Frontal cortex (tissue), 4 donors: ENCODE data around the gene SH3RF3. TPM values are rescaled to one million over a fixed set of nuclear protein-coding genes. Genes with fewer than 3 reads are reported as not detected.

Experiments used
- DNase-seq, 2 donors: peaks; one replicate each; pipeline ENCODE4 v3.0.0; 2012; ENCODE audit warnings: low spot score in 2 of 2
- FAIRE-seq: peaks from 2 replicates; lab custom pipeline; 2012; peaks lifted over from hg19 to GRCh38; lab: Jason Lieb, UNC
- total RNA-seq: library from RNA; depleted of rRNA; stranded (reverse); fragments of >200 nt; gene quantifications from one replicate; pipeline ENCODE4 v1.2.3, GENCODE V29; 2014
- donor health status: control.
- donor health status: control.
- donor health status: control.

SH3RF3 gene
- total RNA-seq, 1 donor from 2014 or later: 9.0 TPM

- DNase-seq (no peak), FAIRE-seq (no peak)
These were observed 384.2 kb downstream of the SH3RF3 start for GRCh38 chr2:109513230-109513629.

GRCh38 chr2:109513749-109514588, 385.0 kb downstream of the SH3RF3 start:
- FAIRE-seq: no peak
- no peak for DNase-seq

DNA sequence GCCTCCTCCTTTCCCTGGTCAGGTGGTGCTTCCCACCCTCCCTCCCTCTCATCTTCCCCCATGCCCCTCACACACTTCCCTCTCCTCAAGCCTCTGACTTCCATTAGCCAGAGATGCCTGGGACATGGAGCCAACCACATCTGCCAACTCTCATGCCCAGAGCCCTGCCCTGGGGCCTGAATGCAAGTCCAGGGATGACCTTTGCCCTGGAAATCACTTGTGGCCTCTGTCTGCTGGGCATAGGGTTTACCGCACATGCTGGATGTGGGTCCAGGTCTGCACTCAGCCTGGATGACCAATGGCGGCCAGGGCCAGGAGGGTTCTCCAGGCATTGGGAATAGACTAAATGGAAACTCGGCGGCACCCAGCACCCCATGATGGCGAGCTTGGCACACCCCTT, 385.9 kb downstream of the SH3RF3 start:
- DNase-seq (no peak), FAIRE-seq (no peak)

DNA sequence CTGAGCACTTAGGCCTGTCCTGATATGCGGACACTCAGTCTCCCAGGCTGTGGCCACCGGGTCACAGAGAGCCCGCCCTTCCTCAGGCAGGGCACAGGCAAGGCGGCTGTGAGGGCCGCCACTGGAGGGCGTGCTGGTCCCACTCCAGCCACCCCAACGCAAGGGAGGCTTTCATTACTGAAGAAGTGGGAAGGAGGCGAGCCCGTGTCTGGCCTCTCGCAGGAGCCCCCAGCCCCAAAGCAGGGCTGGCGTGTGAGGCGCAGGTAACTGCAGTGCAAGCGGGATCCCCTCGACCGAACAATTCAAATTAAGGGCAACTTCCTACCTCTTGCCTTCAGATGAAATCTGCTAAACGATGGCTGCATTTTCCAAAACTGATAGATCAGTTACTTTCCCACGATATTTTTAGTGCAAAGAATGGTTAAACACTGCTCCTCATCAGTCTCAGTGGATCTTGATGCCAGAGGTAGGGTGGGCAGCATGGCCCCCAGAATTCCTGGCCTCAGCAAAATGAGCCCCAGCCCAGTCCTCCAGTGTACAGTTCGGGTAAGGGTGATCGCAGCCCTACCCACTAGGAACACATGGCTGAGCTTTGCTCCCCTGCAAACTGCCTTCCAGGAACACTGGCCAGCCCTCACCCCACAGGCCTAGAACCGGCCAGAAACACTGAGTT, 387.6 kb downstream of the SH3RF3 start:
- FAIRE-seq (no peak), DNase-seq (no peak)

GRCh38 chr2:109517118-109517889, 388.3 kb downstream of the SH3RF3 start:
- FAIRE-seq: no peak
- DNase-seq: no peak

- DNase-seq (no peak), FAIRE-seq (no peak)
These were observed 390.5 kb downstream of the SH3RF3 start for GRCh38 chr2:109519513-109519912.

GRCh38 chr2:109521233-109522062, 392.4 kb downstream of the SH3RF3 start:
- no peak for DNase-seq

DNA sequence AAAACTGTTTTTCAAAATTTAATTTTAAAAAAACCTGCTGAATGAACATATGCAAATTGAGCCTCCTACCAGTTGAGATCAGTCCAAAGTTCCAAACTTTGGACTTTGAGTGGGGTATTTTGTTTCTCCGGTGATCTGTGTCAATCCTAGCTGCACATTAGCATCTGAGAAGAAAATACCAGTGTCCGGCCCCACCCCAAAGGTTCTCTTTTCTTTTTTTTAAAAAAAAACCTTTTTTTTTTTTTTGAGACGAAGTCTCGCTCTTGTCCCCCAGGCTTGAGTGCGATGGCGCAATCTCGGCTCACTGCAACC, 393.0 kb downstream of the SH3RF3 start:
- FAIRE-seq (no peak), DNase-seq (no peak)

More at GRCh38 chr2:109521233-109522062, 392.4 kb downstream of the SH3RF3 start:
- FAIRE-seq: no peak

GRCh38 chr2:109523121-109523520, 394.1 kb downstream of the SH3RF3 start:
- no peak for FAIRE-seq
- DNase-seq: no peak

GRCh38 chr2:109523536-109524361, 394.7 kb downstream of the SH3RF3 start:
- no peak for FAIRE-seq
- DNase-seq: no peak

GRCh38 chr2:109525836-109526235, 396.8 kb downstream of the SH3RF3 start:
- no peak for DNase-seq
- FAIRE-seq: no peak

- DNase-seq (no peak), FAIRE-seq (no peak)
These were observed 397.5 kb downstream of the SH3RF3 start for GRCh38 chr2:109526442-109526970.

DNA sequence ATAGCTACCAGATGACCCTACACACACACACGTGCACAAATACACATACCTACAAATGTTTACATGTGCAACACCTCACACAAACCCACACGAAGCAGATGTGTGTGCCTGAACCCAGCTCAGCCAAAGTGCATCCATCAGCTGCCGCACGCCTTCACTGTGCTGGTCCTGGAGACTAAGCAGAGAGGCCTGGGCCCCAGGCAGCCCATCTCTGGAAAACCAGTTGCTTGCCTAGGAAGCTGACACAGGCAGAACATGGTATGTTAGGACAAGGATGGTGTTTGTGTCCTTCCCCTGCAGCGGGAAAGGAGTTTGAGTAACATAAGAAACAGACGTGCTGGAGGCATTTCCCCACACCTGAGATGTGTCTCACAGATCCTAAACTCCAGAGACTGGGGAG, 398.1 kb downstream of the SH3RF3 start:
- no peak for DNase-seq
- no peak for FAIRE-seq

DNA sequence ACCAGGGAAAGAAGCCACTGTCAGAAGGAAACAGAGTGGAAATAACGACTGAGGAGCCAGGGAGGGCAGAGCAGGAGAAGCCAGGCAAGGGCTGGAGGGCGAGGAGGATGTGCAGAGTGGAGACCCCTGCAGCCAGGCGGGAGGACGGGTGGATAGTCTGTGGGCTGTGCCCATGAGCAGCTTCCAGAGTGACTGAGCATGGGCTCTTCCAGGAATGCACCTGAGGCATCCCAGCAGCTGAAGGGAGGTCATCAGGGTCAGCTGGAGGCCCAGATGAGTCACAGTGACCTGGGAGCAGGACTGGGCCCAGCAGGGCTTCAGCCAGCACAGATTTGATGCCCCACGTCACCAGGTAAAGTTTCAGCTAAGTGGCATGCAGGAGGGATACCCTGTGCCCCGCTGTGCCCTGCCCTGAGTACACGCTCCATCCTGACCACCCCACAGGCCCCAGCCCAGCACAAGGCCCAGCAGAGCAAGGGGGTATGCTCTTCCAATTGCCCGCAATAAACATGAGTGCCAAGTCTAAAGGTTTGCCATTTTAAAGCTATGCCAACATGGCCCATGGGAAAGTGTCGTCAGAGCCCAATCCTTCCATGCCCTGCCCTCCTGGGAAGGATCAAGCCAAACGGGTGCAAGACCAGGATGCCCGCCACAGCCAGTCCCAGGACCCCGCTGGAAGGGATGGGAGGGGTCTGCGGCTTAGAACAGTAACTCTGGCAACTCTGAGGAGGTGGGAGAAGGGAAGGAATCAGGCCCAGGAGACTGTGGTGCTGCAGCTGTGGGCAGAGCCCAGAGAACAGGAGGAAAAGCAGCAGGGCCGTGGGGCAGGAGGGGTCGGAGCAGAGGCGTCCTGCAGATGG, 399.1 kb downstream of the SH3RF3 start:
- no peak for FAIRE-seq

GRCh38 chr2:109528811-109529501, 400.0 kb downstream of the SH3RF3 start:
- FAIRE-seq (no peak), DNase-seq (no peak)

More for the DNA sequence above, 399.1 kb downstream of the SH3RF3 start:
- DNase-seq: no peak

DNA sequence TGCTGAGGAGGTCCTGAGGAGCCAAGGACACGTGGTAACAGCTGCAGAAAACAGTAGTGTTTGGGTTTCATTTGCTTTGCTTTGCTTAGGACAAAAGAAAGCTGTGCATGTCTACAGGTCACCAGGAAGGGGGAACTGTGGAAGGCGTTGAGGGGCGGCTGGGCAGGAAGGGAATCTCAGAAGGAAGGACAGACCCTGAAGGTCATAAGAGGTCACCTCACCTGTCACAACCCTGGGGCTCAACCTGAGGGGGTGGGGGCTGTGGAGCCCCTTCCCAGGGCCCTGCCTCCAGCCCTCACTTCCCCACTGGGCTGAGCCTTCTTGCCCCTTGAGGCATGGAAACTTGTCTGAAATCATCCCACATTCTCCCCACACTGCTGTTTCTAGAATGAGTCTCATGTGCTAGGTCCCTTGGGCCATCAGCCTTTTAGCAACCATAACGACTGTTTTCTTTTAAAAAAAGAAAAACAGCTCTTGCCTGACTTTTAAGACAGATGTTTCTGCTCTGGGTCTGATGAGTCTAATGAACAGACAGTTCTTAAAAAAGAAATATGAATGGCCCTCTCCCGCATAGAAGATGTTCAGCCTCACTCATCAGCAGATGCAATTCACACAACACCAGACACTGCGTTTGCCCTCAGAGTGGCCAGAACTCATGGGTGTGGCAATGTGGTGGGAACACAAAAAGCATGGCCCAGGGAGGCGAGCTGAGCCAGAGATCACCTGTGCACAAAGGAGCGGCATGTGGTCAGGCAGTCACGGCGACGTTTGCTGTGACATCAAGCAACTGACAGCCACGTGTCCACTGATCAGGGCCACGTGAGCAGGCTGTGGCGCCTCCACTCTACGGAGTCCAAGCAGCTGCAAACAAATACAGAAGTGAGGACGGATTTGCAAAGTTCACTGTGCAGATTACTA, 400.8 kb downstream of the SH3RF3 start:
- FAIRE-seq (no peak), DNase-seq (no peak)
